SHP77 treated with DMSO at 0.1 percent for 48 hours (cell line): ENCODE results near the gene MTHFD1L.
"Not testable (repeated sequence)": the region's sequence is repeated elsewhere in the genome, so short reads cannot be mapped to it uniquely, and the experiment has no call there.

Source experiments
- DNase-seq: peaks from one replicate; lab custom pipeline; 2025; lab: John Stamatoyannopoulos, UW

MTHFD1L gene

GRCh38 chr6:150865406-150866146, at the start of gene MTHFD1L:
Gene MTHFD1L, plus strand, starts transcription at chr6:150865702. Its CDS starts 121 bp downstream, at chr6:150865823.
- no peak for DNase-seq

- DNase-seq, result not testable (repeated sequence)
Measured at GRCh38 chr6:150816554-150816953, 48.9 kb upstream of the MTHFD1L start.

- no peak for DNase-seq
Measured at GRCh38 chr6:150822932-150823331, 42.6 kb upstream of the MTHFD1L start.

GRCh38 chr6:150826788-150827187, 38.7 kb upstream of the MTHFD1L start:
- no peak for DNase-seq

GRCh38 chr6:150828107-150828506, 37.4 kb upstream of the MTHFD1L start:
- DNase-seq, result not testable (repeated sequence)

GRCh38 chr6:150830439-150831165, 34.9 kb upstream of the MTHFD1L start:
- DNase-seq, result no peak

GRCh38 chr6:150831577-150831976, 33.9 kb upstream of the MTHFD1L start:
- no peak for DNase-seq

GRCh38 chr6:150835620-150836019, 29.9 kb upstream of the MTHFD1L start:
- DNase-seq, result no peak

- DNase-seq, result no peak
Measured at GRCh38 chr6:150840185-150840584, 25.3 kb upstream of the MTHFD1L start.

GRCh38 chr6:150841189-150841588, 24.3 kb upstream of the MTHFD1L start:
- no peak for DNase-seq

- no peak for DNase-seq
Measured at GRCh38 chr6:150841697-150842096, 23.8 kb upstream of the MTHFD1L start.

GRCh38 chr6:150844371-150844770, 21.1 kb upstream of the MTHFD1L start:
- DNase-seq, result no peak

GRCh38 chr6:150846641-150847040, 18.9 kb upstream of the MTHFD1L start:
- no peak for DNase-seq

- DNase-seq, result no peak
Measured at GRCh38 chr6:150848400-150848799, 17.1 kb upstream of the MTHFD1L start.

- not testable (repeated sequence) for DNase-seq
Measured at GRCh38 chr6:150854392-150854791, 11.1 kb upstream of the MTHFD1L start.

GRCh38 chr6:150855171-150855570, 10.3 kb upstream of the MTHFD1L start:
- DNase-seq, result not testable (repeated sequence)

- DNase-seq, result no peak
Measured at GRCh38 chr6:150857062-150857944, 8.2 kb upstream of the MTHFD1L start.

- no peak for DNase-seq
Measured at GRCh38 chr6:150857945-150858308, 7.6 kb upstream of the MTHFD1L start.

GRCh38 chr6:150861448-150862168, 3.9 kb upstream of the MTHFD1L start:
- DNase-seq, result not testable (repeated sequence)

GRCh38 chr6:150863213-150863928, 2.1 kb upstream of the MTHFD1L start:
- DNase-seq, result no peak

- DNase-seq, result no peak
Measured at GRCh38 chr6:150865043-150865405, 478 bp upstream of the MTHFD1L start.
